ENCODE measurements around the gene ZNF438. TPM values are rescaled to one million over a fixed set of nuclear protein-coding genes. Genes with fewer than 3 reads are reported as not detected.

The ZNF438 gene
- total RNA-seq, 1 experiment from 2014 or later, result 0.83 TPM

- H3K4ac ChIP-seq (ENCODE audit: low read depth, low read length), result no peak overlapping the region
- H3K27ac ChIP-seq (ENCODE audit: insufficient read length, low read depth, low read length), result no peak overlapping the region
- H3K23me2 ChIP-seq (ENCODE audit: insufficient read length, low read depth, low read length, poor library complexity, severe bottlenecking), result no peaks in the 10 kb centered on the region
- DNase-seq, result no peak
- H3K27me3 ChIP-seq (ENCODE audit: insufficient read depth, low read length), result no peaks in the 10 kb centered on the region
- H3K4me3 Mint-ChIP-seq, result no peak overlapping the region
- no peak overlapping the region for H3K27ac Mint-ChIP-seq
- H4K20me1 ChIP-seq (ENCODE audit: control insufficient read depth, insufficient read depth, insufficient read length), result no peaks in the 10 kb centered on the region
- H2AK5ac ChIP-seq (ENCODE audit: insufficient read length, low read length), result no peak overlapping the region
- H3K79me2 ChIP-seq (ENCODE audit: insufficient read depth, low read length), result no peaks in the 10 kb centered on the region
- H2BK12ac ChIP-seq (ENCODE audit: insufficient read length, low read depth, low read length), result no peak overlapping the region
- H3K9me3 Mint-ChIP-seq, result peaks cover 22 to 27% of the 10 kb centered on the region in 2 experiments
- no peaks in the 10 kb centered on the region for H3K9me3 ChIP-seq (ENCODE audit: control insufficient read depth, low read depth, low read length)
- no peak overlapping the region for H3K4me2 ChIP-seq (ENCODE audit: insufficient read depth, insufficient read length, low read length)
- H3K79me1 ChIP-seq (ENCODE audit: insufficient read depth, low read depth, low read length, poor library complexity, severe bottlenecking), result no peaks in the 10 kb centered on the region
- no peak overlapping the region for H3K9ac ChIP-seq (ENCODE audit: extremely low read depth, insufficient read length, low read length)
- no peak overlapping the region for H4K8ac ChIP-seq (replicated peaks; ENCODE audit: insufficient read length, low read depth, low read length)
- no peak overlapping the region for H4K91ac ChIP-seq (ENCODE audit: insufficient read length, low read depth, low read length)
- H4K5ac ChIP-seq (ENCODE audit: insufficient read length, low read depth, low read length), result no peak overlapping the region
- no peak overlapping the region for H3K56ac ChIP-seq (ENCODE audit: insufficient read length, low read depth, low read length)
- H3K4me1 ChIP-seq (ENCODE audit: insufficient read depth, low read length), result peaks cover 2% of the 10 kb centered on the region; the same call in 1 of the 2 replicates
- H2BK20ac ChIP-seq (ENCODE audit: low read depth, low read length, poor library complexity, severe bottlenecking), result no peak overlapping the region
- H3K18ac ChIP-seq (ENCODE audit: insufficient read length, low read depth, low read length), result no peak overlapping the region
- no peak overlapping the region for H2BK5ac ChIP-seq (ENCODE audit: insufficient read length, low read length)
- TF ChIP-seq CTCF (conservative IDR thresholded peaks at IDR 0.05), result no peak
- H3T11ph ChIP-seq (ENCODE audit: low read length), result no peak overlapping the region
- no peak overlapping the region for H3K23ac ChIP-seq (ENCODE audit: insufficient read length, low read depth, low read length)
- no peak overlapping the region for H2BK120ac ChIP-seq (ENCODE audit: low read depth, low read length, poor library complexity, severe bottlenecking)
- no peak overlapping the region for H2BK15ac ChIP-seq (ENCODE audit: low read depth, low read length)
- no peak overlapping the region for H3K14ac ChIP-seq (ENCODE audit: insufficient read depth, low read length)
- peaks cover 1 to 29% (median 16%) of the 10 kb centered on the region in 3 experiments; a peak in 5 of 7 replicates for H3K36me3 Mint-ChIP-seq (ENCODE audit: insufficient read depth in 1 of 3, low read depth in 3 of 3)
- H3K4me1 Mint-ChIP-seq, result peaks cover 4 to 5% of the 10 kb centered on the region in 2 experiments
- H2AFZ ChIP-seq (ENCODE audit: low read length), result no peak overlapping the region
- no peaks in the 10 kb centered on the region for H3K27me3 Mint-ChIP-seq (ENCODE audit: low read depth)
These were observed 134.6 kb downstream of the ZNF438 start for GRCh38 chr10:30897048-30897447.
